Subcutaneous abdominal adipose tissue (tissue), 5 donors: Measurements from ENCODE around the gene UNC13A.

Source experiments
- H3K27ac ChIP-seq: one replicate; pipeline ENCODE4 v1.7.0; 2013; ENCODE audit warnings: low read depth, mild to moderate bottlenecking, inconsistent platforms, low read length, moderate library complexity
- H3K27me3 ChIP-seq, 5 donors: one replicate each; pipeline ENCODE4 v1.7.0; 2013; ENCODE audit warnings: low read length in 5 of 5, inconsistent platforms in 1 of 5; ENCODE audit not compliant: control insufficient read depth in 5 of 5, insufficient read depth in 4 of 5
- H3K36me3 ChIP-seq, 5 donors: one replicate each; pipeline ENCODE4 v1.7.0; 2013; ENCODE audit warnings: low read length in 5 of 5; ENCODE audit not compliant: control insufficient read depth in 5 of 5, insufficient read depth in 5 of 5
- H3K4me1 ChIP-seq, 5 donors: one replicate each; pipeline ENCODE4 v1.7.0; 2013; ENCODE audit warnings: low read length in 5 of 5, mild to moderate bottlenecking in 3 of 5, moderate library complexity in 1 of 5; ENCODE audit not compliant: control insufficient read depth in 5 of 5, insufficient read depth in 5 of 5
- H3K4me3 ChIP-seq, 5 donors: one replicate each; pipeline ENCODE4 v1.7.0; 2013; ENCODE audit warnings: low read length in 5 of 5, low read depth in 1 of 5
- H3K9ac ChIP-seq, 5 donors: one replicate each; pipeline ENCODE4 v1.7.0; 2013; ENCODE audit warnings: low read length in 5 of 5, mild to moderate bottlenecking in 4 of 5, moderate library complexity in 3 of 5
- H3K9me3 ChIP-seq, 5 donors: one replicate each; pipeline ENCODE4 v1.7.0; 2013; ENCODE audit warnings: low read length in 5 of 5; ENCODE audit not compliant: control insufficient read depth in 5 of 5
- donor health status: healthy.
- donor health status: healthy.
- donor health status: healthy.
- donor health status: healthy.
- donor health status: healthy.

Gene UNC13A

GRCh38 chr19:17624314-17624991 lies 63.7 kb downstream of the UNC13A start:
- no peaks in the 10 kb centered on the region for H3K4me1 ChIP-seq
- H3K9me3 ChIP-seq = peaks cover 10 to 20% (median 15%) of the 10 kb centered on the region in 5 donors
- H3K27me3 ChIP-seq = peaks cover 0 to 5% (median 2%) of the 10 kb centered on the region in 5 donors
- no peaks in the 10 kb centered on the region for H3K36me3 ChIP-seq
- H3K9ac ChIP-seq = no peak overlapping the region
- H3K4me3 ChIP-seq = no peak overlapping the region
- H3K27ac ChIP-seq = no peak overlapping the region

- Histone ChIP-seq H3K4me3 (no peak overlapping the region), H3K4me1 (peaks cover 0 to 5% (median 0%) of the 10 kb centered on the region in 5 donors), H3K9ac (no peak overlapping the region), H3K36me3 (no peaks in the 10 kb centered on the region), H3K9me3 (peaks cover 10 to 20% (median 15%) of the 10 kb centered on the region in 5 donors), H3K27me3 (peaks cover 0 to 8% (median 2%) of the 10 kb centered on the region in 5 donors), H3K27ac (no peak overlapping the region)
These were observed 64.8 kb downstream of the UNC13A start for GRCh38 chr19:17623224-17623935.

DNA sequence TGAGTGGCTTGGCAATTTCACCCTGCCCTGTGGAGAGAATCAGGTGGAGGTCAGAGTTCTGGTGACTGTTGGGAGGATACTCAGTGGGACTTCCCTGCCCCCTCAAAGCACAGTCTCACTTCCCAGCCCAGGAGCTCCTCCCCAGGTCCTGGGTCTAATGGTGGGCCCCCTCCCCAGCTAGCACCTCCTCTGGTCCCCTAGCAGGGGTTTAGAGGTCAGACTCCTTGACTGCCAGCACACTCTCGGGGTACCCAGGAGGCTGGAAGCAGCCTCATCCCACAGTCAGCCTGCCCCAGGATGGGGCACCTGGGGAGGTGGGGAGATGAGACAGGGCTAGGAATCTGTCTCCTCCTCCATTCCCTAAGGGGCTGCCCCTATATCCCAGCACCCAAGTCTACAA lies 67.5 kb downstream of the UNC13A start:
- Histone ChIP-seq H3K4me1 (peaks cover 2 to 9% (median 4%) of the 10 kb centered on the region in 5 donors), H3K27ac (no peak overlapping the region), H3K9me3 (peaks cover 10 to 20% (median 15%) of the 10 kb centered on the region in 5 donors), H3K4me3 (no peak overlapping the region), H3K9ac (no peak overlapping the region), H3K27me3 (peaks cover 5 to 30% (median 15%) of the 10 kb centered on the region in 5 donors), H3K36me3 (no peaks in the 10 kb centered on the region)

GRCh38 chr19:17618936-17619335 lies 69.2 kb downstream of the UNC13A start:
- Histone ChIP-seq H3K4me1 (peaks cover 2 to 9% (median 4%) of the 10 kb centered on the region in 5 donors), H3K9ac (no peak overlapping the region), H3K27ac (no peak overlapping the region), H3K9me3 (peaks cover 10 to 20% (median 15%) of the 10 kb centered on the region in 5 donors), H3K36me3 (no peaks in the 10 kb centered on the region), H3K4me3 (no peak overlapping the region), H3K27me3 (peaks cover 7 to 36% (median 19%) of the 10 kb centered on the region in 5 donors)

DNA sequence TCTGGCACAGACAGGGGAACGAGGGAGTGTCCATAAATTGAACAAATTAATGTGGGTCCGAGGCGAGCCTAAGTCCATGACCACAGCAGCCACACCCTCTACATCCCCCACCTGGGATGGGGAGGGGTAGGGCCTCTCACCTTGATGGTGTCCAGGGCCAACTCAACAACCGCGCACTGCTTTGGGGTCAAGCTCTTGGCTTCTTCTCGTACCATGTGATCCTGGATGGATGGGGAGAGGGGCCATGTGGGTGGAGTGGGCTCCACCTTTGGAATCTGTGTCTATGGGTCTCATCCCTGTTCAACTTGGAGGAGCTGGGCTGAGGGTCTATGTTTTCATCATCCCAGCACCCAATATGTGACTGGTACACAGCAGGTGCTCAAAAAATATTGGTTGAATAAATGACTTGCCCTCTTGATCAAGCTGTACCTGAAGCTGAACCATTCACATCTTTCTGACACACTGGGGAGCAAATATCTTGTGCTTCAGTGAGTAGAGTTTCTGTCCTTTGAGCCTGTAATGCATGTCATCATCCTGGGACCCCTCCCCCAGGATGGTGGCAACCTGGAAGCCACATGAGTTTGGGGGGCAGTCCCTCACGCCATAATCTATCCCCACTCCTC lies 69.8 kb downstream of the UNC13A start:
- peaks cover 10 to 20% (median 15%) of the 10 kb centered on the region in 5 donors for H3K9me3 ChIP-seq
- H3K27me3 ChIP-seq = peaks cover 7 to 36% (median 19%) of the 10 kb centered on the region in 5 donors

GRCh38 chr19:17617807-17618192 lies 70.4 kb downstream of the UNC13A start:
- H3K4me1 ChIP-seq = peaks cover 2 to 9% (median 4%) of the 10 kb centered on the region in 5 donors
- H3K27ac ChIP-seq = no peak overlapping the region
- no peak overlapping the region for H3K4me3 ChIP-seq
- H3K36me3 ChIP-seq = no peaks in the 10 kb centered on the region
- peaks cover 7 to 36% (median 19%) of the 10 kb centered on the region in 5 donors for H3K27me3 ChIP-seq
- no peak overlapping the region for H3K9ac ChIP-seq
- H3K9me3 ChIP-seq = peaks cover 10 to 19% (median 15%) of the 10 kb centered on the region in 5 donors

More for the DNA sequence above, 69.8 kb downstream of the UNC13A start:
- Histone ChIP-seq H3K9ac (no peak overlapping the region), H3K27ac (no peak overlapping the region), H3K4me1 (peaks cover 2 to 9% (median 4%) of the 10 kb centered on the region in 5 donors), H3K36me3 (no peaks in the 10 kb centered on the region), H3K4me3 (no peak overlapping the region)

GRCh38 chr19:17616961-17617806 lies 71.0 kb downstream of the UNC13A start:
- peaks cover 10 to 14% (median 13%) of the 10 kb centered on the region in 5 donors for H3K9me3 ChIP-seq
- peak overlapping the region in 1 of 5 donors; percentile 28 for H3K4me3 ChIP-seq
- H3K4me1 ChIP-seq = peaks cover 2 to 9% (median 4%) of the 10 kb centered on the region in 5 donors
- peaks cover 7 to 36% (median 19%) of the 10 kb centered on the region in 5 donors for H3K27me3 ChIP-seq
- H3K27ac ChIP-seq = no peak overlapping the region
- H3K9ac ChIP-seq = no peak overlapping the region
- no peaks in the 10 kb centered on the region for H3K36me3 ChIP-seq

DNA sequence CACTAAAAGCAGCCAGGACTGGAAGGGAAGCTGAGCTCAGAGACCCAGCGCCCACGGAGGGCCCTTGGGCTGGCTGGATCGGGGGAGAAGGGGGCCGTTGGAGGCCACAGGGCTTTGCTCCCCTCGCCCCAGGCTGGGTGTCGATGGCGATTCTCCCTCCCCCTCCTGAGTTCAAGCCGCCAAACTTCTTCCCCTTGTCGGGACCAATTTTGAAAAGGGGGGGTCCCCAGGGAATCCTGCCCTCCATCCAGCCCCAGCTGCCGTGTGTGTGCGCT lies 71.5 kb downstream of the UNC13A start:
- Histone ChIP-seq H3K9me3 (peaks cover 5 to 8% (median 7%) of the 10 kb centered on the region in 5 donors), H3K9ac (no peak overlapping the region), H3K4me3 (peak overlapping the region in 1 of 5 donors; percentile 28), H3K27ac (no peak overlapping the region), H3K36me3 (no peaks in the 10 kb centered on the region), H3K27me3 (peaks cover 7 to 35% (median 19%) of the 10 kb centered on the region in 5 donors), H3K4me1 (peaks cover 2 to 9% (median 4%) of the 10 kb centered on the region in 5 donors)

- Histone ChIP-seq H3K27me3 (peaks cover 7 to 33% (median 19%) of the 10 kb centered on the region in 5 donors), H3K9me3 (peaks cover 0 to 3% (median 2%) of the 10 kb centered on the region in 5 donors), H3K36me3 (no peaks in the 10 kb centered on the region), H3K9ac (no peak overlapping the region), H3K27ac (no peak overlapping the region), H3K4me3 (peak overlapping the region in 1 of 5 donors; percentile 28), H3K4me1 (peaks cover 2 to 9% (median 4%) of the 10 kb centered on the region in 5 donors)
These were observed 72.1 kb downstream of the UNC13A start for GRCh38 chr19:17615889-17616685.
